Measurements from ENCODE around the gene SLC13A5.

SLC13A5 gene

DNA sequence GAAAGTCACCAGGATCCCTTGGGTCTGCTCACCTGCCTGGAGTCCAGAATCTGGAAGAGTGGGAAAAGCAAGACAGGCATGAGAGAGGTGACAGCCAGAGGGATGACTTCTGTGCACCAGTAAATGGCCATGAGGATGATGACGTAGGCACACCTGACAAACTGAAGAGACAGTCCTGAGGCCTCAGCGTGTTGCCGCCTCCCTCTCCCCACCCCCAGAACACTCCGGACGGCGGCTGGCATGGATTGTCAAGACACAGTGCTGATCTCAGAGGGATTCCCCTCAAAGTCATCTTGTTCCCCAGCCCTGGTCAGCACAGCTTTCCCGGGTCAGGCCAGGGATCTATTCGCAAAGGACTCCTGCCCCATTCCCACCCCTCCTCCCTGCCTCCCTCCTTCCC lies 6.2 kb downstream of the SLC13A5 start:
- no peak overlapping the region for H3K4me3 ChIP-seq (ENCODE audit: low read depth, low read length)
- no peaks in the 10 kb centered on the region for H3K36me3 ChIP-seq (ENCODE audit: control insufficient read depth in 2 of 2, insufficient read depth in 1 of 2, low read length in 2 of 2)
- H3K9me3 ChIP-seq (ENCODE audit: control insufficient read depth, insufficient read depth, low read depth, low read length): no peaks in the 10 kb centered on the region
- H3K4me1 ChIP-seq (ENCODE audit: control insufficient read depth, insufficient read depth, low read length): no peaks in the 10 kb centered on the region; the same call in 1 of the 2 replicates
- ChIA-PET POLR2A (no interaction called here), CTCF (no interaction called here)
- H3K27ac ChIP-seq (ENCODE audit: extremely low read depth, low read depth, low read length): no peak overlapping the region
- TF ChIP-seq, protein P1, sequence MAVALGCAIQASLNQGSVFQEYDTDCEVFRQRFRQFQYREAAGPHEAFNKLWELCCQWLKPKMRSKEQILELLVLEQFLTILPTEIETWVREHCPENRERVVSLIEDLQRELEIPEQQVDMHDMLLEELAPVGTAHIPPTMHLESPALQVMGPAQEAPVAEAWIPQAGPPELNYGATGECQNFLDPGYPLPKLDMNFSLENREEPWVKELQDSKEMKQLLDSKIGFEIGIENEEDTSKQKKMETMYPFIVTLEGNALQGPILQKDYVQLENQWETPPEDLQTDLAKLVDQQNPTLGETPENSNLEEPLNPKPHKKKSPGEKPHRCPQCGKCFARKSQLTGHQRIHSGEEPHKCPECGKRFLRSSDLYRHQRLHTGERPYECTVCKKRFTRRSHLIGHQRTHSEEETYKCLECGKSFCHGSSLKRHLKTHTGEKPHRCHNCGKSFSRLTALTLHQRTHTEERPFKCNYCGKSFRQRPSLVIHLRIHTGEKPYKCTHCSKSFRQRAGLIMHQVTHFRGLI (tag by site-specific recombination; IDR thresholded peaks at IDR 0.05): no peak
- TF ChIP-seq ZNF571 (tag by site-specific recombination; IDR thresholded peaks at IDR 0.05): no peak
- no peak for TF ChIP-seq ZNF112 (tag by site-specific recombination; IDR thresholded peaks at IDR 0.05)
- TF ChIP-seq ZNF776 (tag by site-specific recombination; IDR thresholded peaks at IDR 0.05; ENCODE audit: borderline replicate concordance): no peak
- TF ChIP-seq ZNF48 (tag by site-specific recombination; IDR thresholded peaks at IDR 0.05): no peak
- TF ChIP-seq, protein P2, sequence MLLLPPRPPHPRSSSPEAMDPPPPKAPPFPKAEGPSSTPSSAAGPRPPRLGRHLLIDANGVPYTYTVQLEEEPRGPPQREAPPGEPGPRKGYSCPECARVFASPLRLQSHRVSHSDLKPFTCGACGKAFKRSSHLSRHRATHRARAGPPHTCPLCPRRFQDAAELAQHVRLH (tag by site-specific recombination; IDR thresholded peaks at IDR 0.05): no peak
- TF ChIP-seq ZNF473 (tag by site-specific recombination; IDR thresholded peaks at IDR 0.05): no peak
- TF ChIP-seq ZIC2 (tag by site-specific recombination; IDR thresholded peaks at IDR 0.05): no peak
- TF ChIP-seq, protein P3, sequence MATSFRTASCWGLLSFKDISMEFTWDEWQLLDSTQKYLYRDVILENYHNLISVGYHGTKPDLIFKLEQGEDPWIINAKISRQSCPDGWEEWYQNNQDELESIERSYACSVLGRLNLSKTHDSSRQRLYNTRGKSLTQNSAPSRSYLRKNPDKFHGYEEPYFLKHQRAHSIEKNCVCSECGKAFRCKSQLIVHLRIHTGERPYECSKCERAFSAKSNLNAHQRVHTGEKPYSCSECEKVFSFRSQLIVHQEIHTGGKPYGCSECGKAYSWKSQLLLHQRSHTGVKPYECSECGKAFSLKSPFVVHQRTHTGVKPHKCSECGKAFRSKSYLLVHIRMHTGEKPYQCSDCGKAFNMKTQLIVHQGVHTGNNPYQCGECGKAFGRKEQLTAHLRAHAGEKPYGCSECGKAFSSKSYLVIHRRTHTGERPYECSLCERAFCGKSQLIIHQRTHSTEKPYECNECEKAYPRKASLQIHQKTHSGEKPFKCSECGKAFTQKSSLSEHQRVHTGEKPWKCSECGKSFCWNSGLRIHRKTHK (tag by site-specific recombination; IDR thresholded peaks at IDR 0.05): no peak
- no peak for TF ChIP-seq SP2 (tag by site-specific recombination; IDR thresholded peaks at IDR 0.05)
- TF ChIP-seq ZNF629 (tag by site-specific recombination; IDR thresholded peaks at IDR 0.05): no peak
- TF ChIP-seq, protein P4, sequence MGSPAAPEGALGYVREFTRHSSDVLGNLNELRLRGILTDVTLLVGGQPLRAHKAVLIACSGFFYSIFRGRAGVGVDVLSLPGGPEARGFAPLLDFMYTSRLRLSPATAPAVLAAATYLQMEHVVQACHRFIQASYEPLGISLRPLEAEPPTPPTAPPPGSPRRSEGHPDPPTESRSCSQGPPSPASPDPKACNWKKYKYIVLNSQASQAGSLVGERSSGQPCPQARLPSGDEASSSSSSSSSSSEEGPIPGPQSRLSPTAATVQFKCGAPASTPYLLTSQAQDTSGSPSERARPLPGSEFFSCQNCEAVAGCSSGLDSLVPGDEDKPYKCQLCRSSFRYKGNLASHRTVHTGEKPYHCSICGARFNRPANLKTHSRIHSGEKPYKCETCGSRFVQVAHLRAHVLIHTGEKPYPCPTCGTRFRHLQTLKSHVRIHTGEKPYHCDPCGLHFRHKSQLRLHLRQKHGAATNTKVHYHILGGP (tag by site-specific recombination; IDR thresholded peaks at IDR 0.05): no peak
- no peak for TF ChIP-seq ZNF223 (tag by site-specific recombination; IDR thresholded peaks at IDR 0.05)
- TF ChIP-seq ZBTB17 (tag by site-specific recombination; IDR thresholded peaks at IDR 0.05): no peak
- no peak for TF ChIP-seq ZNF747 (tag by site-specific recombination; IDR thresholded peaks at IDR 0.05)
- TF ChIP-seq ZNF623 (tag by site-specific recombination; IDR thresholded peaks at IDR 0.05): no peak
- TF ChIP-seq, protein P5, sequence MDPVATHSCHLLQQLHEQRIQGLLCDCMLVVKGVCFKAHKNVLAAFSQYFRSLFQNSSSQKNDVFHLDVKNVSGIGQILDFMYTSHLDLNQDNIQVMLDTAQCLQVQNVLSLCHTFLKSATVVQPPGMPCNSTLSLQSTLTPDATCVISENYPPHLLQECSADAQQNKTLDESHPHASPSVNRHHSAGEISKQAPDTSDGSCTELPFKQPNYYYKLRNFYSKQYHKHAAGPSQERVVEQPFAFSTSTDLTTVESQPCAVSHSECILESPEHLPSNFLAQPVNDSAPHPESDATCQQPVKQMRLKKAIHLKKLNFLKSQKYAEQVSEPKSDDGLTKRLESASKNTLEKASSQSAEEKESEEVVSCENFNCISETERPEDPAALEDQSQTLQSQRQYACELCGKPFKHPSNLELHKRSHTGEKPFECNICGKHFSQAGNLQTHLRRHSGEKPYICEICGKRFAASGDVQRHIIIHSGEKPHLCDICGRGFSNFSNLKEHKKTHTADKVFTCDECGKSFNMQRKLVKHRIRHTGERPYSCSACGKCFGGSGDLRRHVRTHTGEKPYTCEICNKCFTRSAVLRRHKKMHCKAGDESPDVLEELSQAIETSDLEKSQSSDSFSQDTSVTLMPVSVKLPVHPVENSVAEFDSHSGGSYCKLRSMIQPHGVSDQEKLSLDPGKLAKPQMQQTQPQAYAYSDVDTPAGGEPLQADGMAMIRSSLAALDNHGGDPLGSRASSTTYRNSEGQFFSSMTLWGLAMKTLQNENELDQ (tag by site-specific recombination; IDR thresholded peaks at IDR 0.05; ENCODE audit: low read depth): no peak

DNA sequence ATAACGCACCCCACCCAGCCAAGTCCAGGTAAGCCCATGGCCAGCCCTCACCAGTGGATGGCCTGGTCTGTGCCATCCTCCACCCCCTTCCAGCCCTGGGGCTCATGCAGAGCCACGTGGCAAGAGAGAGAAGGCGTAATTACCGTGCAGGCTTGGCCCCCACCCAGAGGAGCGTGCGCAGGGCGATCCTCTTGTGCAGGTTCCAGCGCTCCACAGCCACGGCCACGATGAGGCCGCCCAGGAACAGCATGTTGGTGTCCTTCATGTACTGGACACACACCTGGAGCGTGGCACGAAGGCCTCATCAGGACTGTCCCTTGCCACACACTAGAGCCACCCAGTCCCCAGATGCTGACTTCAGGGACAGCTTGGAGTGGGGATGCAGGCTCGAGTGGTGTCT lies 6.7 kb downstream of the SLC13A5 start:
- Histone ChIP-seq H3K4me3 (ENCODE audit: low read depth, low read length) (no peak overlapping the region), H3K4me1 (ENCODE audit: control insufficient read depth, insufficient read depth, low read length) (no peaks in the 10 kb centered on the region; the same call in 1 of the 2 replicates), H3K9me3 (ENCODE audit: control insufficient read depth, insufficient read depth, low read depth, low read length) (no peaks in the 10 kb centered on the region), H3K27ac (ENCODE audit: extremely low read depth, low read depth, low read length) (no peak overlapping the region), H3K36me3 (ENCODE audit: control insufficient read depth in 2 of 2, insufficient read depth in 1 of 2, low read length in 2 of 2) (no peaks in the 10 kb centered on the region)
- POLR2A ChIA-PET: no interaction called here
- TF ChIP-seq, protein P6, sequence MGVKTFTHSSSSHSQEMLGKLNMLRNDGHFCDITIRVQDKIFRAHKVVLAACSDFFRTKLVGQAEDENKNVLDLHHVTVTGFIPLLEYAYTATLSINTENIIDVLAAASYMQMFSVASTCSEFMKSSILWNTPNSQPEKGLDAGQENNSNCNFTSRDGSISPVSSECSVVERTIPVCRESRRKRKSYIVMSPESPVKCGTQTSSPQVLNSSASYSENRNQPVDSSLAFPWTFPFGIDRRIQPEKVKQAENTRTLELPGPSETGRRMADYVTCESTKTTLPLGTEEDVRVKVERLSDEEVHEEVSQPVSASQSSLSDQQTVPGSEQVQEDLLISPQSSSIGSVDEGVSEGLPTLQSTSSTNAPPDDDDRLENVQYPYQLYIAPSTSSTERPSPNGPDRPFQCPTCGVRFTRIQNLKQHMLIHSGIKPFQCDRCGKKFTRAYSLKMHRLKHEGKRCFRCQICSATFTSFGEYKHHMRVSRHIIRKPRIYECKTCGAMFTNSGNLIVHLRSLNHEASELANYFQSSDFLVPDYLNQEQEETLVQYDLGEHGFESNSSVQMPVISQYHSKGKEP (tag by site-specific recombination; IDR thresholded peaks at IDR 0.05): no peak
- TF ChIP-seq KLF16 (tag by site-specific recombination; IDR thresholded peaks at IDR 0.05) (no peak), ZNF266 (tag by site-specific recombination; IDR thresholded peaks at IDR 0.05; ENCODE audit: low read depth) (no peak), ZNF830 (tag by site-specific recombination; IDR thresholded peaks at IDR 0.05; ENCODE audit: low read depth) (no peak), ZNF791 (tag by site-specific recombination; IDR thresholded peaks at IDR 0.05) (no peak), ZNF37A (tag by site-specific recombination; IDR thresholded peaks at IDR 0.05) (no peak), ZNF777 (tag by site-specific recombination; IDR thresholded peaks at IDR 0.05; ENCODE audit: borderline replicate concordance) (no peak), ZNF341 (tag by site-specific recombination; IDR thresholded peaks at IDR 0.05; ENCODE audit: low read depth) (no peak), ZFP3 (tag by site-specific recombination; IDR thresholded peaks at IDR 0.05; ENCODE audit: low read depth) (no peak), BCL11A (tag by site-specific recombination; IDR thresholded peaks at IDR 0.05; ENCODE audit: low read depth) (no peak)
- TF ChIP-seq, protein P7, sequence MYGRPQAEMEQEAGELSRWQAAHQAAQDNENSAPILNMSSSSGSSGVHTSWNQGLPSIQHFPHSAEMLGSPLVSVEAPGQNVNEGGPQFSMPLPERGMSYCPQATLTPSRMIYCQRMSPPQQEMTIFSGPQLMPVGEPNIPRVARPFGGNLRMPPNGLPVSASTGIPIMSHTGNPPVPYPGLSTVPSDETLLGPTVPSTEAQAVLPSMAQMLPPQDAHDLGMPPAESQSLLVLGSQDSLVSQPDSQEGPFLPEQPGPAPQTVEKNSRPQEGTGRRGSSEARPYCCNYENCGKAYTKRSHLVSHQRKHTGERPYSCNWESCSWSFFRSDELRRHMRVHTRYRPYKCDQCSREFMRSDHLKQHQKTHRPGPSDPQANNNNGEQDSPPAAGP (tag by site-specific recombination; IDR thresholded peaks at IDR 0.05): no peak
- CTCF ChIA-PET: interaction anchor here (2.5 kb wide), 1 partner anchor 40 kb away, joined by 7 read pairs; no protein-coding TSS in a partner anchor

All from HEK293 (cell line).